SK-N-MC (cell line): ENCODE results near the gene PRF1.

Experiments used
- EZH2 ChIP-seq: fragments of 200-600 bp; sonication (generic); IDR thresholded peaks from one replicate; pipeline ENCODE4 v1.6.1; 2017; ENCODE audit warnings: antibody characterized with exemption
- POLR2AphosphoS5 ChIP-seq: IDR thresholded peaks from 2 replicates; pipeline ENCODE4 v1.6.1; 2012; ENCODE audit warnings: mild to moderate bottlenecking, low read depth, low read length, borderline replicate concordance

DNA sequence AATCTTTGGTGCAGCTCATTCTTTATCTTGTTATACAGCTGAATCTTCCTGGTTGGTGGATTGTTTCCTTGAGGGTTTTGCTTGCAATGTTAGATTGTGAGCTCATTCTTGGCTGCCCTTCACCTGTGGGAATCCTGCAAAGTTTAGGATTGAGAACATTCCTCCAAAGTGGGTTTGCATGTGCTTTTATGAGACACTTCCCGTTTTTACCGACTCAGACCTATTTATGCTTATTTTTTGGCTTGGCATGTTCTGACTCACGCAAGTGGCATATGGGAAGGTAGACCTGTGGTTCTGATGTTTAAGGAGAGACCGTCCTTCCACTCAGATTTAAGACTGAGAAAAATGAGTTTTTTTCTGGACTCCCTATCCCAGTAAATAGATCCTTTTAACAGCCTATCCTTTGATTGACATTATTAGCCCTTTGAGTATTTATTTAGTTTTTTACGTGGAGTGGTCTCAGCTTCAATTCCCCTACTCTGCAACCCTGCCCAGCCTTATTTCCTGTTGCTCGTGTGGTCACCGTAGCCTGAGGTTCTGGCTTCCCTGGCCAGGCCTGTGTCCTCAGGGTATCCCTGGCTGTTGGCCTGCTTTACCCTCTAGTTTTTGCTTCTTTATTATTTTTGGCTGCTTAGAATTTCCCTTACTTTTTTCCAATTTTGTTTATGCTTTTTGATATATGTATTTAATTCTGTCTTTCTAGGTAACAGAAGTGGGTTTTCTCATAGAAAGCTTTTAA is 13.4 kb upstream of the PRF1 start:
- TF ChIP-seq EZH2 (no peak), POLR2AphosphoS5 (no peak)
